Endothelial cell of umbilical vein (primary cell): ENCODE measurements around the gene PPP1R13B.

Experiments used
- CTCF ChIP-seq, 2 donors: IDR thresholded peaks; 1 replicate in 1 of 2; 2 replicates in 1 of 2; pipeline ENCODE4 v1.5.1; 2011; ENCODE audit warnings: low read length in 2 of 2, mild to moderate bottlenecking in 2 of 2, moderate library complexity in 2 of 2, control low read depth in 1 of 2, inconsistent platforms in 1 of 2, low read depth in 1 of 2; ENCODE audit not compliant: insufficient read depth in 1 of 2; ENCODE audit errors: extremely low read depth in 1 of 2
- FOS ChIP-seq: IDR thresholded peaks from 2 replicates; pipeline ENCODE4 v1.6.1; 2011; ENCODE audit warnings: mild to moderate bottlenecking, low read length, moderate library complexity, borderline replicate concordance; ENCODE audit not compliant: insufficient read depth
- GATA2 ChIP-seq: IDR thresholded peaks from 2 replicates; pipeline ENCODE4 v1.7.0; 2011; ENCODE audit warnings: low read depth, mild to moderate bottlenecking, moderate library complexity, mixed read lengths, low read length; ENCODE audit not compliant: insufficient read length, insufficient read depth

DNA sequence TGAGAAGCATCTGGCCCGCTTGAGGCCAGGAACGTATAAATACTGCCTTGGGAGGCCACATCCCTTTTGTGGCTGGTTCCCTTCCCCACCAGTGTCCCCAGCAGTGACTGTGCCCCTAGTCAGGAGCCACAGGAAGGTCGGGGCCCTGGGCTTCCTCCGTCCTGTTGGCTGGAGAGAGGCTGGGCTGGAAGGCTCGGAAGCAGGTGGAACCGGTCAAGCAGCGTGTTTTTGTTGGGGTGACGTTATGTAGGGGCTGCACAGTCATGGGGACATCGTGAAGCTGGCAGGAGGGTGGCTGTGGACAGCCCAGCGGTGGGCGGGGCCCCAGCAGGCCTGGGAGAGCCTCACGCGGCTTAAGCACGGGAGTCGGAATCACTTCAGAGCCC lies 142.3 kb downstream of the PPP1R13B start:
- TF ChIP-seq FOS, result no peak
- no peak for TF ChIP-seq CTCF (IDR thresholded peaks at IDR 0.05; ENCODE audit: extremely low read depth in 1 of 2, insufficient read depth in 1 of 2, low read depth in 1 of 2, low read length in 2 of 2)
- no peak for TF ChIP-seq GATA2
